Heart right ventricle (tissue), 16 donors: ENCODE results near the gene PWWP2B. TPM values are rescaled to one million over a fixed set of nuclear protein-coding genes. Genes with fewer than 3 reads are reported as not detected.

Source experiments
- ATAC-seq, 8 donors: fragments of 200-7000 bp; cut with Tn5 transposase; one replicate each; pipeline ENCODE4 v1.9.1; 2020; ENCODE audit warnings: mild to moderate bottlenecking in 8 of 8, moderate library complexity in 8 of 8, moderate number of reproducible peaks in 1 of 8
- DNase-seq, 2 donors: peaks; one replicate each; pipeline ENCODE4 v3.0.0-alpha.2; 2020
- H3K27ac ChIP-seq, 10 donors: fragments of 200-600 bp; sonication (generic) in 2 of 10; one replicate each; pipeline versions ENCODE4 v1.5.0 to v1.8.0; 2020 to 2022; ENCODE audit warnings: mild to moderate bottlenecking in 3 of 10
- H3K27me3 ChIP-seq, 7 donors: fragments of 200-600 bp; one replicate each; pipeline ENCODE4 v1.8.0; 2021 to 2022; ENCODE audit warnings: mild to moderate bottlenecking in 2 of 7
- H3K36me3 ChIP-seq, 9 donors: fragments of 200-600 bp; sonication (generic) in 1 of 9; one replicate each; pipeline versions ENCODE4 v1.5.0 to v1.8.0; 2020 to 2022; ENCODE audit warnings: mild to moderate bottlenecking in 2 of 9
- H3K4me1 ChIP-seq, 9 donors: fragments of 200-600 bp; sonication (generic) in 1 of 9; one replicate each; pipeline versions ENCODE4 v1.5.0 to v1.8.0; 2020 to 2022; ENCODE audit warnings: mild to moderate bottlenecking in 4 of 9
- H3K4me3 ChIP-seq, 10 donors: fragments of 200-600 bp; sonication (generic) in 2 of 10; one replicate each; pipeline versions ENCODE4 v1.5.0 to v1.8.0; 2020 to 2022; ENCODE audit warnings: mild to moderate bottlenecking in 7 of 10, moderate library complexity in 2 of 10
- H3K9me3 ChIP-seq, 11 donors: fragments of 200-600 bp in 10 of 11; sonication (generic) in 2 of 11; one replicate each; pipeline versions ENCODE4 v1.5.0 to v1.8.0; 2013 to 2022; ENCODE audit warnings: mild to moderate bottlenecking in 2 of 11, control low read depth in 1 of 11, moderate library complexity in 1 of 11
- WGBS, 2 donors: extraction: QIAGEN DNeasy Blood & Tissue Kit; methylation state at CpG; one replicate each; pipeline ENCODE4 v1.1.7; 2013; ENCODE audit warnings: inconsistent platforms in 1 of 2; 5-methylcytosine and 5-hydroxymethylcytosine counted together
- intact Hi-C, 10 donors: fragments of 100-400 bp; cut with DNase I; formaldehyde crosslinking; loops; one replicate each; pipeline versions ENCODE4 v1.11.1 to v1.14.2; 2022
- polyA plus RNA-seq, 2 donors: library from polyadenylated mRNA; stranded (reverse); fragments of 200-250 nt; gene quantifications; one replicate each; pipeline ENCODE4 v1.2.3, GENCODE V29; 2013
- total RNA-seq, 10 donors: library from RNA; stranded (reverse); fragmentation: NEBNext Ultra II Directional in 3 of 10; extraction: Animal tissue kit (Norgen Biotek cat#: 25700) in 3 of 10; gene quantifications; one replicate each; pipeline versions ENCODE4 v1.2.1 to v1.2.4, GENCODE V29; 2021 to 2023
- TF ChIP-seq, protein P1 (sequence below), 9 donors: fragments of 200-600 bp; sonication (generic) in 2 of 9; IDR thresholded peaks; one replicate each; pipeline versions ENCODE4 v1.5.0 to v1.8.0; 2021 to 2022; ENCODE audit warnings: antibody characterized with exemption in 9 of 9, mild to moderate bottlenecking in 5 of 9, moderate library complexity in 1 of 9
- donor health status: Arrhythmogenic right ventricular cardiomyopathy.
- donor health status: ischemic (EF 13 %, LVEDD 7.1; RV severe dilation, severe dysfunction).
- donor health status: healthy with polysubstance abuse.
- donor health status: DM: no; HTN: yes; CAD: no.
- donor health status: DM: no; HTN: no; CAD: no.
- donor health status: ischemic (EF 25% LVEDD 6.9; RV normal size, moderate dysfunction).
- donor health status: ischemic (EF 25% LVEDD 5.7; RV mildly dilated, moderate dysfunction).
- donor health status: healthy.
- donor health status: DM: yes; HTN: yes; CAD: no.
- donor health status: Ischemic cardiomyopathy.
- donor health status: ischemic (EF 35%, LVEDD 5.7; RV mildly dilated, moderate dysfunction).
- donor health status: nonischemic (EF 11% LVEDD 7.7; RV severe dilation, severe dysfunction).
- donor health status: DM: yes; HTN: yes; CAD: no.
- donor health status: PGD.
- donor health status: ischemic (EF 29% LVEDD 5.4; RV normal size, mild dysfunction).
- donor health status: nonischemic (EF 23%, LVEDD 6.1; RV moderate dilation, normal function).

PWWP2B gene
- total and polyA plus RNA-seq, 12 donors = 11.1 to 21.3 (median 15.0) TPM

- intact Hi-C loops = no loop called here
- H3K4me3 ChIP-seq = no peak overlapping the region
- TF ChIP-seq, protein P1, sequence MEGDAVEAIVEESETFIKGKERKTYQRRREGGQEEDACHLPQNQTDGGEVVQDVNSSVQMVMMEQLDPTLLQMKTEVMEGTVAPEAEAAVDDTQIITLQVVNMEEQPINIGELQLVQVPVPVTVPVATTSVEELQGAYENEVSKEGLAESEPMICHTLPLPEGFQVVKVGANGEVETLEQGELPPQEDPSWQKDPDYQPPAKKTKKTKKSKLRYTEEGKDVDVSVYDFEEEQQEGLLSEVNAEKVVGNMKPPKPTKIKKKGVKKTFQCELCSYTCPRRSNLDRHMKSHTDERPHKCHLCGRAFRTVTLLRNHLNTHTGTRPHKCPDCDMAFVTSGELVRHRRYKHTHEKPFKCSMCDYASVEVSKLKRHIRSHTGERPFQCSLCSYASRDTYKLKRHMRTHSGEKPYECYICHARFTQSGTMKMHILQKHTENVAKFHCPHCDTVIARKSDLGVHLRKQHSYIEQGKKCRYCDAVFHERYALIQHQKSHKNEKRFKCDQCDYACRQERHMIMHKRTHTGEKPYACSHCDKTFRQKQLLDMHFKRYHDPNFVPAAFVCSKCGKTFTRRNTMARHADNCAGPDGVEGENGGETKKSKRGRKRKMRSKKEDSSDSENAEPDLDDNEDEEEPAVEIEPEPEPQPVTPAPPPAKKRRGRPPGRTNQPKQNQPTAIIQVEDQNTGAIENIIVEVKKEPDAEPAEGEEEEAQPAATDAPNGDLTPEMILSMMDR (IDR thresholded peaks at IDR 0.05) = no peak
- no peaks in the 10 kb centered on the region for H3K27me3 ChIP-seq
- H3K36me3 ChIP-seq = no peaks in the 10 kb centered on the region
- H3K9me3 ChIP-seq = no peaks in the 10 kb centered on the region
- no peak overlapping the region for H3K27ac ChIP-seq
- WGBS, 2 donors = 82 to 90% methylated on average over 10 of the region's 10 CpGs
- DNase-seq = peak in 1 of 2 donors; percentile 1
- H3K4me1 ChIP-seq = peaks cover 3 to 18% (median 8%) of the 10 kb centered on the region in 9 donors
- no peak for ATAC-seq
These were observed 30.2 kb downstream of the PWWP2B start for GRCh38 chr10:132427006-132427771.

GRCh38 chr10:132427939-132428367 lies 31.0 kb downstream of the PWWP2B start:
- Histone ChIP-seq H3K4me3 (no peak overlapping the region), H3K36me3 (no peaks in the 10 kb centered on the region), H3K4me1 (peaks cover 0 to 10% (median under 1%) of the 10 kb centered on the region in 9 donors), H3K27me3 (no peaks in the 10 kb centered on the region), H3K27ac (no peak overlapping the region), H3K9me3 (no peaks in the 10 kb centered on the region)
- 97 to 98% methylated on average over 2 of the region's 2 CpGs for WGBS, 2 donors
- DNase-seq (no peak), ATAC-seq (no peak)
- intact Hi-C loops = no loop called here
- TF ChIP-seq, protein P1 (IDR thresholded peaks at IDR 0.05) = no peak

DNA sequence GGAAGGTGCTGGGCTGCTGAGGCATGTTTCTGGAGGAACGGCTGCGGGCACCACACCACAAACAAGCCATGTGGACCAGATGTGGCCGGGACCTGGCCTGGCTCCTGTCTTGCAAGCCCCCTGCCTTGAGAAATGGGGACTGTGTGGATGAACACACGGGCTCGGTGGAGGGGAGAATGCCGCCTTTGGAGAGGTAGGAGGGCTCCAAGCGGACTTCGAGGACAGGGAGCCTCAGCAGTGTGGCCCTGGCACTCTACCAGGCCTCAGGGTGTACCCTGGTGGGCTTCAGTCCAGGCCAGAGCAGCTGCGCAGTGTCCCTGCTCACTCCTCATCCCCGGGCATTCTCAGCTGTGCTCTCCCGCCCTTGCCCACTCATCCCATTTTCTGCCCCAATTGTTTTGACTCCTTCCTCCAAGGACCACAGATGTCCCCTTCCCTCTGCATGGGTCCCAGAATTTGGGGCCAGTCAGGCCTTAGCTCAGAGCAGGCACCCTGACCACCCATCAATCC lies 31.5 kb downstream of the PWWP2B start:
- Histone ChIP-seq H3K27me3 (no peaks in the 10 kb centered on the region), H3K4me3 (no peak overlapping the region), H3K4me1 (peaks cover 0 to 6% (median 0%) of the 10 kb centered on the region in 9 donors), H3K9me3 (no peaks in the 10 kb centered on the region), H3K27ac (no peak overlapping the region), H3K36me3 (no peaks in the 10 kb centered on the region)
- intact Hi-C loops = no loop called here
- ATAC-seq = no peak
- WGBS, 2 donors = 95 to 96% methylated on average over 11 of the region's 11 CpGs
- peak in 1 of 2 donors; percentile 6 for DNase-seq
- TF ChIP-seq, protein P1 (IDR thresholded peaks at IDR 0.05) = no peak

DNA sequence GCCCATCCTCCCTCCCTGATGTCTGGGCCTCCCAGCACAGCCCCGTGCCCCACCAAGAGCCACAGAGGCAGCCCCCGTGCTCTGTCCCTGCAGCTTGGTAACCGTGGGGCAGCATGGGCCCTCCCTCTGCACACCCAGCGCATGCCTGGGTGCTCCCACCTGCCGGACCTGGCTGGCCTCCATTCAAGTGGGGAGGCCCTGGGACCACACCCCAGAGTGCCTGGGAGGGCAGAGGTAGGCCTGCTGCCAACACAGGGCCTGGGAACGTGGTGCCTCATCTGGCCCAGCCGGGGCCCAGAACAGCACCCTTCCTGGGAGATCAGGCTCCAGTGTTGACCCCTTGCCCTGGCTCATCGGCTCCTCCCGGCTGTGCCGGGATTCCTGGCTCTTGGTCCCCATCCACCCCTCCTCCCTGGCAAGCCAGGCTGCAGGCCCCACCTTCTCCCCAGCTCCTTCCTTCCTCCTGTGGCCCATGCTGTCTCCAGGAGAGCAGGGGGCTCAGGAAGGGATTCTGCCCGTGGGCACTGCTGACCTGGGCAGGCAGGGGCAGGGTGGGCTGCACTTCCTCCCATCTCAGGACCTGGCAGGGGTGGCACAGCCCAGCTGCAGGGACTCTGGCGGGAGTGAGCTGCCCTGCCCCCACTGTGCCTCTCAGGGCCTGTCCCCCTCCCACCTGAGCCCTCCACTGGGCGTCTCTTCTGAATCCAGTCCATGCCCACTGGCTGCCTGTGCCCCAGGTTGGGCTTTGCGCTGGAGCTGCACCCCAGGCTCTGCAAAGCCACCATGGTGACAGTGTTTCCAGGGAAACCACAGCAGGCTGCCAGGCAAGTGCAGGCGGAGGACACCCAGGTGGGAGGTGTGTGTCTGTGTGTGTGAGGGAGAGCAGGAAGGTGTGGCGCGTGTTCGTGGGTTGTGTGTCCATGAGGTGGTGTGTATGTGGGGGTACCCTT lies 32.6 kb downstream of the PWWP2B start:
- TF ChIP-seq, protein P1 (IDR thresholded peaks at IDR 0.05) = no peak
- DNase-seq = peak in 1 of 2 donors; percentile 7
- intact Hi-C loops = no loop called here
- ATAC-seq = peak in 4 of 8 donors; percentile 4 to 14 (median 8)
- no peaks in the 10 kb centered on the region for H3K9me3 ChIP-seq
- 64 to 72% methylated on average over 18 of the region's 18 CpGs for WGBS, 2 donors
- no peaks in the 10 kb centered on the region for H3K27me3 ChIP-seq
- H3K4me3 ChIP-seq = no peak overlapping the region
- H3K4me1 ChIP-seq = peaks cover 0 to 11% (median 0%) of the 10 kb centered on the region in 9 donors
- no peaks in the 10 kb centered on the region for H3K36me3 ChIP-seq
- no peak overlapping the region for H3K27ac ChIP-seq
